HepG2 (cell line): Measurements from ENCODE around the gene GALNT9. TPM values are rescaled to one million over a fixed set of nuclear protein-coding genes. Genes with fewer than 3 reads are reported as not detected.

Experiments used
- ATAC-seq: fragments of 200-7000 bp; cut with Tn5 transposase; 3 replicates; pipeline ENCODE4 v1.9.1; 2020; ENCODE audit warnings: mild to moderate bottlenecking, moderate library complexity
- BruUV-seq: library from RNA; stranded (reverse); fragments of 400-500 nt; replicated peaks from 2 replicates; lab custom pipeline; 2021; lab: Mats Ljungman, UMichigan
- CTCF ChIA-PET: fragments of 300-600 bp; formaldehyde crosslinking; extraction: SDS; loops from one replicate; lab custom pipeline; 2021; ENCODE audit warnings: low total read pairs, inconsistent platforms, low intra/inter-chr PET ratio; lab: Yijun Ruan, JAX
- POLR2A ChIA-PET: fragments of 350-600 bp; sonication (Branson Sonifier 250); formaldehyde crosslinking; loops from one replicate; lab custom pipeline; 2020; ENCODE audit warnings: antibody characterized with exemption, inconsistent platforms; lab: Yijun Ruan, JAX
- DNase-seq: peaks from one replicate; pipeline ENCODE4 v3.0.0-alpha.2; 2015; ENCODE audit warnings: low spot score
- FAIRE-seq: peaks from 3 replicates; lab custom pipeline; 2011; peaks lifted over from hg19 to GRCh38; lab: Jason Lieb, UNC
- H2AFZ ChIP-seq: one replicate; pipeline ENCODE4 v1.6.1; 2011; ENCODE audit warnings: low read length, inconsistent platforms
- H3K27ac ChIP-seq: fragments of 300-600 bp; 3 replicates; pipeline ENCODE4 v1.8.0; 2011; ENCODE audit warnings: mixed run types, mild to moderate bottlenecking, mixed read lengths, low read length, inconsistent platforms; ENCODE audit not compliant: insufficient read depth; ENCODE audit errors: extremely low read length
- H3K27me3 ChIP-seq, 2 experiments: fragments of 200-600 bp in 1 of 2; 2 replicates in 1 of 2; 3 replicates in 1 of 2; pipeline versions ENCODE4 v1.6.0 to v1.8.0; 2011; ENCODE audit warnings: low read length in 2 of 2, mild to moderate bottlenecking in 2 of 2, moderate library complexity in 2 of 2, inconsistent platforms in 1 of 2; ENCODE audit not compliant: insufficient read depth in 2 of 2, control insufficient read depth in 1 of 2
- H3K36me3 ChIP-seq, 2 experiments: fragments of 200-600 bp in 1 of 2; replicated peaks in 1 of 2; 2 replicates in 1 of 2; 3 replicates in 1 of 2; pipeline versions ENCODE4 v1.5.1 to v1.8.0; 2011; ENCODE audit warnings: low read length in 2 of 2, inconsistent platforms in 1 of 2; ENCODE audit not compliant: insufficient read depth in 2 of 2, control insufficient read depth in 1 of 2
- H3K4me1 ChIP-seq: 2 replicates; pipeline ENCODE4 v1.5.1; 2012; ENCODE audit warnings: low read length, inconsistent platforms; ENCODE audit not compliant: insufficient read depth
- H3K4me2 ChIP-seq: 2 replicates; pipeline ENCODE4 v1.6.0; 2011; ENCODE audit warnings: low read depth, low read length, inconsistent platforms
- H3K4me3 ChIP-seq, 3 experiments: fragments of 200-600 bp in 1 of 3; sonication (generic), shearing (Covaris generic) in 1 of 3; replicated peaks in 1 of 3; 2 replicates each; pipeline ENCODE4 v1.5.1; 2011 to 2016; ENCODE audit warnings: low read length in 3 of 3, inconsistent platforms in 2 of 3, low read depth in 2 of 3, mild to moderate bottlenecking in 2 of 3, control low read depth in 1 of 3, mixed read lengths in 1 of 3; ENCODE audit not compliant: insufficient read depth in 1 of 3
- H3K79me2 ChIP-seq: one replicate; pipeline ENCODE4 v1.6.1; 2011; ENCODE audit warnings: low read length, inconsistent platforms; ENCODE audit not compliant: insufficient read depth
- H3K9ac ChIP-seq: 2 replicates; pipeline ENCODE4 v1.6.0; 2011; ENCODE audit warnings: mild to moderate bottlenecking, low read depth, low read length, inconsistent platforms; ENCODE audit not compliant: insufficient read depth
- H3K9me3 ChIP-seq: 2 replicates; pipeline ENCODE4 v1.5.1; 2012; ENCODE audit warnings: mild to moderate bottlenecking, low read length
- H4K20me1 ChIP-seq: 2 replicates; pipeline ENCODE4 v1.6.0; 2011; ENCODE audit warnings: inconsistent platforms, mild to moderate bottlenecking, low read length, moderate library complexity; ENCODE audit not compliant: insufficient read depth
- DMAP1 ChIP-seq: IDR thresholded peaks from 2 replicates; pipeline ENCODE4 v1.6.1; 2016
- JUND ChIP-seq: sonication (generic); formaldehyde crosslinking; IDR thresholded peaks from 2 replicates; pipeline ENCODE4 v1.8.0; 2022; ENCODE audit warnings: mild to moderate bottlenecking, missing genetic modification reagents
- MAFF ChIP-seq: IDR thresholded peaks from 2 replicates; pipeline ENCODE4 v1.6.1; 2011; ENCODE audit warnings: low read depth, low read length, improper control_type of control experiment
- MAFK ChIP-seq, 2 experiments: IDR thresholded peaks in 1 of 2; conservative IDR thresholded peaks in 1 of 2; 2 replicates each; pipeline ENCODE4 v1.6.1; 2011; ENCODE audit warnings: improper control_type of control experiment in 2 of 2, low read length in 2 of 2
- NCOA5 ChIP-seq: sonication (generic); formaldehyde crosslinking; IDR thresholded peaks from 2 replicates; pipeline ENCODE4 v1.4.0; 2020; ENCODE audit warnings: missing genetic modification reagents
- NFE2L1 ChIP-seq: sonication (generic); formaldehyde crosslinking; IDR thresholded peaks from 2 replicates; pipeline ENCODE4 v1.4.0; 2020; ENCODE audit warnings: missing genetic modification reagents, mild to moderate bottlenecking, borderline replicate concordance
- SNAI1 ChIP-seq: sonication (generic); formaldehyde crosslinking; IDR thresholded peaks from 2 replicates; pipeline ENCODE4 v1.5.0; 2020; ENCODE audit warnings: mild to moderate bottlenecking, missing genetic modification reagents, borderline replicate concordance
- ZNF44 ChIP-seq: sonication (generic); formaldehyde crosslinking; IDR thresholded peaks from 2 replicates; pipeline ENCODE4 v1.5.1; 2020; ENCODE audit warnings: mild to moderate bottlenecking, missing genetic modification reagents
- ZNF678 ChIP-seq: sonication (generic); formaldehyde crosslinking; IDR thresholded peaks from 2 replicates; pipeline ENCODE4 v1.4.0; 2020; ENCODE audit warnings: mild to moderate bottlenecking, missing genetic modification reagents
- WGBS: methylation state at CpG from one replicate; pipeline ENCODE4 v1.1.6; 2017; ENCODE audit warnings: low lambda C conversion rate; 5-methylcytosine and 5-hydroxymethylcytosine counted together
- in situ Hi-C: cut with HindIII; loops from 2 replicates; pipeline ENCODE4 v1.10.0; 2017; ENCODE audit warnings: low pct_unique_long_range_greater_than_20kb; ENCODE audit not compliant: extremely low pct_ligation_motif_present
- intact Hi-C: fragments of 100-400 bp; cut with micrococcal nuclease; formaldehyde crosslinking; loops from one replicate; pipeline ENCODE4 v1.10.0; 2022; ENCODE audit not compliant: unreplicated experiment
- polyA plus RNA-seq, 8 experiments: library from polyadenylated mRNA; depleted of rRNA in 3 of 8; stranded (reverse) in 7 of 8; unstranded in 1 of 8; fragments of >200 nt; fragmentation: Illumina TruSeq in 4 of 8; extraction: Trizol in 4 of 8; gene quantifications; 2 replicates each; pipeline versions ENCODE4 v1.2.1 to v1.2.3, GENCODE V29; 2011 to 2016; ENCODE audit warnings: low read depth in 4 of 8, missing spikeins in 1 of 8, mixed read lengths in 1 of 8; ENCODE audit not compliant: insufficient read depth in 1 of 8
- total RNA-seq, 5 experiments: library from RNA; depleted of rRNA; stranded (reverse); fragments of >200 nt; fragmentation: Illumina TruSeq; extraction: Trizol; gene quantifications; 2 replicates each; pipeline ENCODE4 v1.2.3, GENCODE V29; 2016; ENCODE audit warnings: low read depth in 1 of 5
- TF ChIP-seq, protein P1 (sequence below), 2 experiments: sonication (generic) in 1 of 2; formaldehyde crosslinking in 1 of 2; IDR thresholded peaks; 2 replicates each; pipeline versions ENCODE4 v1.4.0 to v1.6.1; 2018 to 2020; ENCODE audit warnings: missing genetic modification reagents in 2 of 2, borderline replicate concordance in 1 of 2, low read depth in 1 of 2, mild to moderate bottlenecking in 1 of 2, missing biosample characterization in 1 of 2
- TF ChIP-seq, protein P2 (sequence below): IDR thresholded peaks from 2 replicates; pipeline ENCODE4 v1.6.1; 2016; ENCODE audit warnings: mild to moderate bottlenecking, missing biosample characterization, missing genetic modification reagents
- TF ChIP-seq, protein P3 (sequence below): sonication (generic); formaldehyde crosslinking; IDR thresholded peaks from 2 replicates; pipeline ENCODE4 v1.4.0; 2020; ENCODE audit warnings: missing genetic modification reagents, borderline replicate concordance

GALNT9 gene
- total and polyA plus RNA-seq, 2 of the 13 experiments (the other 11 are each of a cell fraction or from before 2014, with no cell fraction given), result 0.04 TPM; not detected in 1

DNA sequence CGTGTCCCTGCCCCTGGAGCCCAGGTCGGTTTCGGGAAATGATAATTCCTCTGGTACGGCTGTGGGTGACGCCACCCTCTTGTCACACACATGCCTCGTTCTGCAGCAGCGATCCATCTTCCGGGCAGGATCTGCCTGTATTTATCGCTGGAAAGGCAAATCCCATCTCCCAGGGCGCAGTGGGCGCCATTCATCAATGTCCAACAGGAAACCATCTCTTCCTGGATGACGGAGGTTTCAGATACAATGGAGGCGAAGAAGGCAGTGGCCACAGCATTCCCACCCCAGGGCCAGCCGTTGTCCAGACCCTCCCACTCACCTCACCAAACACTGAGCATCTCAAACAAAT is 110.9 kb downstream of the GALNT9 start (continued):
- TF ChIP-seq, protein P1, sequence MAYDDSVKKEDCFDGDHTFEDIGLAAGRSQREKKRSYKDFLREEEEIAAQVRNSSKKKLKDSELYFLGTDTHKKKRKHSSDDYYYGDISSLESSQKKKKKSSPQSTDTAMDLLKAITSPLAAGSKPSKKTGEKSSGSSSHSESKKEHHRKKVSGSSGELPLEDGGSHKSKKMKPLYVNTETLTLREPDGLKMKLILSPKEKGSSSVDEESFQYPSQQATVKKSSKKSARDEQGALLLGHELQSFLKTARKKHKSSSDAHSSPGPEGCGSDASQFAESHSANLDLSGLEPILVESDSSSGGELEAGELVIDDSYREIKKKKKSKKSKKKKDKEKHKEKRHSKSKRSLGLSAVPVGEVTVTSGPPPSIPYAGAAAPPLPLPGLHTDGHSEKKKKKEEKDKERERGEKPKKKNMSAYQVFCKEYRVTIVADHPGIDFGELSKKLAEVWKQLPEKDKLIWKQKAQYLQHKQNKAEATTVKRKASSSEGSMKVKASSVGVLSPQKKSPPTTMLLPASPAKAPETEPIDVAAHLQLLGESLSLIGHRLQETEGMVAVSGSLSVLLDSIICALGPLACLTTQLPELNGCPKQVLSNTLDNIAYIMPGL (CRISPR knock-in tag; IDR thresholded peaks at IDR 0.05; ENCODE audit: borderline replicate concordance in 1 of 2, low read depth in 1 of 2), result no peak
- TF ChIP-seq SNAI1 (CRISPR knock-in tag), result no peak
- TF ChIP-seq ZNF678 (CRISPR knock-in tag), result no peak
- TF ChIP-seq JUND, result no peak
- TF ChIP-seq ZNF44 (CRISPR knock-in tag), result no peak
- TF ChIP-seq DMAP1 (CRISPR knock-in tag), result no peak
- TF ChIP-seq NCOA5, result no peak
- no peak for TF ChIP-seq NFE2L1
- TF ChIP-seq, protein P2, sequence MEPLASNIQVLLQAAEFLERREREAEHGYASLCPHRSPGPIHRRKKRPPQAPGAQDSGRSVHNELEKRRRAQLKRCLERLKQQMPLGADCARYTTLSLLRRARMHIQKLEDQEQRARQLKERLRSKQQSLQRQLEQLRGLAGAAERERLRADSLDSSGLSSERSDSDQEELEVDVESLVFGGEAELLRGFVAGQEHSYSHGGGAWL (CRISPR knock-in tag), result no peak

DNA sequence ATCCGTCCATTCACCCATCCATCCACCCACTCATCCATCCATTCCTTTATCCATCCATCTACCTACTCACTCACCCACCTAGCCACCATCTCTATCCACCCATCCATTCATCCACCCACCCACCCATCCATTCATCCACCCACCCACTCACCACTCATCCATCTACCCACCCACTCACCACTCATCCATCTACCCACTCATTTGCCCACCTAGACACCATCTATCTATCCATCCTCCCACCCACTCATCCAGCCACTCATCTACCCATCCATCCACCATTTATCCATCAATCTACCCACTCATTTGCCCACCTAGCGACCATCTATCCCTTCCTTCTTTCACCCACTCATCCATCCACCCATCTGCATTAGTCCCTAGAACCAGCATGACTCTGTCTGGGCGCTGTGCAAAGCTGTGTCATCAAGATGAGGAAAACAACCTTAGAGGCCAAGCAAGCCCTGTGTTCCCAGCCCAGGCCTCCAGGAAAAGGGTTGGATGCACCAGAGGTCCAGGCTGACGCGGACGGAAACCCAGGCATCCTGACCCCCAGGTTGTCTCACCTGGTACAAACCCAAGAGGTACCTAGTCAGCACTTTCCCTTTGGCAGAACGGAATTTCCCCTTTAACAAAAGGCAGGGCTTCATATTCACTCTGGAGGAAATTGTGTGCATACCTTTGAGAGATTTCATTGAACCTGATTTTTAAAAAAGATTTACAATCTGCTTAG is 111.4 kb downstream of the GALNT9 start:
- BruUV-seq, result no TSS peak
- 11% methylated on average over 7 of the region's 7 CpGs for WGBS
- no peak for FAIRE-seq
- H3K79me2 ChIP-seq, result no peaks in the 10 kb centered on the region
- ChIA-PET POLR2A (no interaction called here), CTCF (interaction anchor here (2.1 kb wide), 1 partner anchor 64 kb away, joined by 31 read pairs; no protein-coding TSS in a partner anchor)
- intact Hi-C loops (loop anchor here (2.0 kb wide), 1 partner anchor 63 kb away; no protein-coding TSS in a partner anchor), in situ Hi-C loops (no loop called here)
- no peak for DNase-seq
- H3K9me3 ChIP-seq, result no peaks in the 10 kb centered on the region
- H3K36me3 ChIP-seq, result no peaks in the 10 kb centered on the region
- no peak overlapping the region for H3K4me3 ChIP-seq
- no peak overlapping the region for H3K9ac ChIP-seq
- no peak overlapping the region for H3K27ac ChIP-seq
- no peak for ATAC-seq
- no peaks in the 10 kb centered on the region for H4K20me1 ChIP-seq
- H2AFZ ChIP-seq, result no peak overlapping the region
- peak in 1 of 2 experiments; percentile 76; a peak in 3 of 4 replicates for TF ChIP-seq MAFK (conservative IDR thresholded peaks at IDR 0.05 in 1 of 2, IDR thresholded peaks at IDR 0.05 in 1 of 2; ENCODE audit: low read length in 2 of 2)
- TF ChIP-seq, protein P3, sequence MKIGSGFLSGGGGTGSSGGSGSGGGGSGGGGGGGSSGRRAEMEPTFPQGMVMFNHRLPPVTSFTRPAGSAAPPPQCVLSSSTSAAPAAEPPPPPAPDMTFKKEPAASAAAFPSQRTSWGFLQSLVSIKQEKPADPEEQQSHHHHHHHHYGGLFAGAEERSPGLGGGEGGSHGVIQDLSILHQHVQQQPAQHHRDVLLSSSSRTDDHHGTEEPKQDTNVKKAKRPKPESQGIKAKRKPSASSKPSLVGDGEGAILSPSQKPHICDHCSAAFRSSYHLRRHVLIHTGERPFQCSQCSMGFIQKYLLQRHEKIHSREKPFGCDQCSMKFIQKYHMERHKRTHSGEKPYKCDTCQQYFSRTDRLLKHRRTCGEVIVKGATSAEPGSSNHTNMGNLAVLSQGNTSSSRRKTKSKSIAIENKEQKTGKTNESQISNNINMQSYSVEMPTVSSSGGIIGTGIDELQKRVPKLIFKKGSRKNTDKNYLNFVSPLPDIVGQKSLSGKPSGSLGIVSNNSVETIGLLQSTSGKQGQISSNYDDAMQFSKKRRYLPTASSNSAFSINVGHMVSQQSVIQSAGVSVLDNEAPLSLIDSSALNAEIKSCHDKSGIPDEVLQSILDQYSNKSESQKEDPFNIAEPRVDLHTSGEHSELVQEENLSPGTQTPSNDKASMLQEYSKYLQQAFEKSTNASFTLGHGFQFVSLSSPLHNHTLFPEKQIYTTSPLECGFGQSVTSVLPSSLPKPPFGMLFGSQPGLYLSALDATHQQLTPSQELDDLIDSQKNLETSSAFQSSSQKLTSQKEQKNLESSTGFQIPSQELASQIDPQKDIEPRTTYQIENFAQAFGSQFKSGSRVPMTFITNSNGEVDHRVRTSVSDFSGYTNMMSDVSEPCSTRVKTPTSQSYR (CRISPR knock-in tag), result no peak
- TF ChIP-seq MAFF, result peak; percentile 50
- H3K4me1 ChIP-seq, result no peaks in the 10 kb centered on the region
- H3K4me2 ChIP-seq, result no peak overlapping the region
- H3K27me3 ChIP-seq, result peaks cover 11 to 53% of the 10 kb centered on the region in 2 experiments
